Lower lobe of right lung (tissue), 2 donors: Measurements from ENCODE around the gene LAMA5. TPM values are rescaled to one million over a fixed set of nuclear protein-coding genes. Genes with fewer than 3 reads are reported as not detected.
A peak's percentile ranks its signal among the peaks of the same experiment; 100 is the strongest.

Source experiments
- ATAC-seq, 2 donors: fragments of 200-7000 bp; cut with Tn5 transposase; one replicate each; pipeline ENCODE4 v1.9.1; 2020 to 2022; ENCODE audit warnings: mild to moderate bottlenecking in 2 of 2, moderate library complexity in 2 of 2
- DNase-seq: peaks from one replicate; pipeline ENCODE4 v3.0.0-alpha.2; 2020
- H3K27ac ChIP-seq: fragments of 200-600 bp; one replicate; pipeline ENCODE4 v1.8.0; 2022
- H3K27me3 ChIP-seq: fragments of 200-600 bp; one replicate; pipeline ENCODE4 v1.8.0; 2022; ENCODE audit warnings: low read depth
- H3K36me3 ChIP-seq: fragments of 200-600 bp; one replicate; pipeline ENCODE4 v1.8.0; 2022; ENCODE audit warnings: mild to moderate bottlenecking
- H3K4me1 ChIP-seq: fragments of 200-600 bp; one replicate; pipeline ENCODE4 v1.8.0; 2022
- H3K4me3 ChIP-seq: fragments of 200-600 bp; one replicate; pipeline ENCODE4 v1.8.0; 2022; ENCODE audit warnings: mild to moderate bottlenecking
- H3K9me3 ChIP-seq: fragments of 200-600 bp; one replicate; pipeline ENCODE4 v1.8.0; 2022
- intact Hi-C: fragments of 100-400 bp; cut with DNase I; formaldehyde crosslinking; loops from one replicate; pipeline ENCODE4 v1.11.0; 2022
- total RNA-seq: library from RNA; stranded (reverse); fragmentation: NEBNext Ultra II Directional; extraction: Animal tissue kit (Norgen Biotek cat#: 25700); gene quantifications from one replicate; pipeline ENCODE4 v1.2.1, GENCODE V29; 2021
- TF ChIP-seq, protein P1 (sequence below): fragments of 200-600 bp; IDR thresholded peaks from one replicate; pipeline ENCODE4 v1.8.0; 2022; ENCODE audit warnings: antibody characterized with exemption, mild to moderate bottlenecking
- donor health status: DM: no; HTN: yes; CAD: no; lungs with severe emphysema.

Gene LAMA5
- total RNA-seq, 1 donor from 2014 or later, result 282 TPM

GRCh38 chr20:62355516-62355877 lies 11.6 kb downstream of the LAMA5 start:
- TF ChIP-seq, protein P1, sequence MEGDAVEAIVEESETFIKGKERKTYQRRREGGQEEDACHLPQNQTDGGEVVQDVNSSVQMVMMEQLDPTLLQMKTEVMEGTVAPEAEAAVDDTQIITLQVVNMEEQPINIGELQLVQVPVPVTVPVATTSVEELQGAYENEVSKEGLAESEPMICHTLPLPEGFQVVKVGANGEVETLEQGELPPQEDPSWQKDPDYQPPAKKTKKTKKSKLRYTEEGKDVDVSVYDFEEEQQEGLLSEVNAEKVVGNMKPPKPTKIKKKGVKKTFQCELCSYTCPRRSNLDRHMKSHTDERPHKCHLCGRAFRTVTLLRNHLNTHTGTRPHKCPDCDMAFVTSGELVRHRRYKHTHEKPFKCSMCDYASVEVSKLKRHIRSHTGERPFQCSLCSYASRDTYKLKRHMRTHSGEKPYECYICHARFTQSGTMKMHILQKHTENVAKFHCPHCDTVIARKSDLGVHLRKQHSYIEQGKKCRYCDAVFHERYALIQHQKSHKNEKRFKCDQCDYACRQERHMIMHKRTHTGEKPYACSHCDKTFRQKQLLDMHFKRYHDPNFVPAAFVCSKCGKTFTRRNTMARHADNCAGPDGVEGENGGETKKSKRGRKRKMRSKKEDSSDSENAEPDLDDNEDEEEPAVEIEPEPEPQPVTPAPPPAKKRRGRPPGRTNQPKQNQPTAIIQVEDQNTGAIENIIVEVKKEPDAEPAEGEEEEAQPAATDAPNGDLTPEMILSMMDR, result no peak
- H3K4me3 ChIP-seq, result peak overlapping the region; percentile 38
- peaks cover 32% of the 10 kb centered on the region for H3K36me3 ChIP-seq
- intact Hi-C loops, result no loop called here
- no peaks in the 10 kb centered on the region for H3K27me3 ChIP-seq
- H3K27ac ChIP-seq, result peak overlapping the region; percentile 90
- ATAC-seq (peak; percentile 4 to 25), DNase-seq (no peak)
- H3K9me3 ChIP-seq, result no peaks in the 10 kb centered on the region
- H3K4me1 ChIP-seq, result peaks cover 65% of the 10 kb centered on the region

DNA sequence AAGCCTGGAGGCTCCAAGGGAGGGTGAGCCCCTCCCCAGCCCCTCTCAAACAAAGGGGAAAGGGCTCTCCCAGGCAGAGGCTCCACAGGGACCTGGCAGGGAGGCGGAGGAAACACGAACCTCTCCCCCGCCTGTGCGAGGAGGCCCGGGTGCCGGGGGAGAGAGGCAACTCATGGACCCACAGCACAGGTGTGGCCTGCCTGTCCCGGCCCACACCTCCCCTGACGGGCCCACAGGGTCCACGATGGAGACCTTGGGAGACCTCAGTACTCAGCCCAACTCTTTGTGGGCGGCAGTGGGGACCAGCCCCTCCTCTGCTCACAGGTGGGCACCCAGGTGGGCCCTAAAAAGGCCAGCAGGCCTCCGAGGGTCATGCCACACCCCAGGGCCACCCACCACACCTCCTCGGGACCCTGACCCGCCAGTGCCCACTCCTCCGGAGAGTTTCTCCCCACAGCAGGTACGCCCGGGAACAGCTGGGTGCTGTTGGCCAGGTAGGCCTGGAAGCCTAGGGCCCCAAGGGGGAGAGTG lies 12.2 kb downstream of the LAMA5 start:
- Histone ChIP-seq H3K4me3 (peak overlapping the region; percentile 38), H3K4me1 (peaks cover 71% of the 10 kb centered on the region), H3K27me3 (no peaks in the 10 kb centered on the region), H3K36me3 (peaks cover 38% of the 10 kb centered on the region), H3K27ac (peak overlapping the region; percentile 90), H3K9me3 (no peaks in the 10 kb centered on the region)
- intact Hi-C loops, result no loop called here
- no peak for ATAC-seq
- TF ChIP-seq, protein P1, result no peak
- no peak for DNase-seq

GRCh38 chr20:62354031-62354808 lies 12.9 kb downstream of the LAMA5 start:
- Histone ChIP-seq H3K9me3 (no peaks in the 10 kb centered on the region), H3K36me3 (peaks cover 39% of the 10 kb centered on the region), H3K4me1 (peaks cover 66% of the 10 kb centered on the region), H3K4me3 (no peak overlapping the region), H3K27ac (peak overlapping the region; percentile 90), H3K27me3 (no peaks in the 10 kb centered on the region)
- DNase-seq, result no peak
- intact Hi-C loops, result no loop called here
- ATAC-seq, result no peak
- TF ChIP-seq, protein P1, result no peak

DNA sequence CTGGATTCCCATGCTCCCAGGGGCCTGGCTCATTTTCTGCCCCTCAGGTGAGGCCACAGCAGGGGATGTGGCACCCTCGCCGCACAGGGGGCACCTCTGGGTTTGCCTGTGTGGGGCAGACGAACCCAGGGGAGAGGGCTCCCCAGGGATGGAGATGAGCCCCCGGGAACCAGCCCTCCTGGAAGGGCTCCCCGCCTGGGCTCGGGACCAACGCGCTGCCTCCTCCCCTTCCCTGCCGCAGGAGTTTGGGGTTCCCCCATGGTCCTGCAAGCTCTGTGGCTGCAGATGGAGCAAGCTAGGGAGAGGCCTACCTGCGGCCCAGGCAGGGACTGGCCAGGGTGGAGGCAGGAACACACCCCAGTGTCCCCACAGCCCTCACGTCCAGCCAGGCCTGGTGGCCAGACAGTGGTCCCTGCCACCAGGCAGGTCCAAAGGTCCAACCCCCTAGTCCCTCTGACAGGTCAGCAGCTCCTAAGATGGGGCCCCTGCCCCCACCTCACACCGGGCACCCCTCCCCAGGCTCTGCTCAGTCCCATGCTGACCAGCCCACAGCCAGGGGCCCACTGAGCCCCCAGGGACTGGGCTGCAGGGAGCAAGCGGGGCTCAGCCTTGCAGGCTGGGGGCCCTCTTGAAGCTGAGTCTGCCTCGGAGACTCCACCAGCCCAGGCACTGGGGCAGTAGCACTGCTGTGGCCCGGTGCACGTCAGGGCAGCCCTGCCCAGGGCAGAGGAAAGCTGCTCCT lies 13.7 kb downstream of the LAMA5 start:
- Histone ChIP-seq H3K4me1 (peaks cover 59% of the 10 kb centered on the region), H3K36me3 (peaks cover 39% of the 10 kb centered on the region), H3K27me3 (no peaks in the 10 kb centered on the region), H3K27ac (no peak overlapping the region), H3K4me3 (no peak overlapping the region), H3K9me3 (peaks cover 4% of the 10 kb centered on the region)
- intact Hi-C loops, result no loop called here
- no peak for DNase-seq
- ATAC-seq, result no peak
- TF ChIP-seq, protein P1, result no peak

DNA sequence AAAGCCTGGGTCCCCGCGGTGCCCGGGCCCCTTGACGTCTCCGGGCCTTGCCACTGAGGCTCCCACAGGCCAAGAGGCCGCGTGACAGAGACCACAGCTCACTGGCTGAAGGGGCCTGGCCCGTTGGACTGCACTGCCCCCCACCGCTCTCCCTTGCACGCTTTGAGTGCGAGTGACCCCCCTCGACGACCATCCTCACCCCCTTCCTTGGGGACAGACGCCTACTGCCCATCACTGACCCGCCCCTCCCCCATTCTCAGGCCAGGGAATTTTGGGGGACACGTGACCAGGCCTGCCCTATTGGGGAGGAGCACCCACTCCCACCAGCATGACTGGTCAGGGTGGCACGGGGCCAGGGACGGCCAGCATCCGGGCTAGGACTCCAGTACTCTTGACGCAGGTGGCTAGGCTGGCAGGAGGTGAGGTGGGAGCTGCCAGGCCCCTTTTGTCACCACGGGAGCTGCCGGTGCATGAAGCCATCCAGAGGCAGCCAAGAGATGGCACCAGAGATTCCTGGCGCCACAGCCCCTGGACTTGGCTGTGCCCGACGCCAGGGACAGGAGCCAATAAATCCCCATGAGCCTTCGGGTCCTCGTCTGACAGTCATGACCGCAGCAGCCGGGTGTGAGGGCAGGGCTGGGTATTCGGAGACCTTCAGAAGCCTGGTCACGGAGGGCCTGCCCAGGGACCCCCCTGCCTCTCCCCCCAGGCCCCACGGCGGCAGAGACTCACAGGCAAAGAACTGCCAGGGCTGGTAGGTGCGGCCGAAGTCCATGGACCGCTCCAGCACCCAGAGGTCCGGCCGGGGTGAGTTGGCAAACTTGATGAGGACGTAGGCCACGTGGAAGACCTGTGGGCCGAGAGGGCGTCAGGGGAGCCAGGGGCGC lies 14.5 kb downstream of the LAMA5 start:
- Histone ChIP-seq H3K4me3 (no peak overlapping the region), H3K36me3 (peaks cover 39% of the 10 kb centered on the region), H3K4me1 (peaks cover 50% of the 10 kb centered on the region), H3K27me3 (no peaks in the 10 kb centered on the region), H3K9me3 (peaks cover 6% of the 10 kb centered on the region), H3K27ac (no peak overlapping the region)
- no peak for ATAC-seq
- TF ChIP-seq, protein P1, result no peak
- no peak for DNase-seq
- intact Hi-C loops, result no loop called here
